Central memory CD8-positive, alpha-beta T cell (primary cell): ENCODE measurements around the gene ETV3L.

Experiments
- ATAC-seq: fragments of 150-1000 bp; cut with Tn5 transposase; replicated peaks from 2 replicates; pipeline ENCODE4 v1.10.0; 2022; ENCODE audit warnings: mild to moderate bottlenecking, moderate FRiP score, moderate number of reproducible peaks; ENCODE audit not compliant: poor library complexity, severe bottlenecking; ENCODE audit errors: extremely low read depth
- DNase-seq, 2 donors: peaks; one replicate each; pipeline ENCODE4 v3.0.0; 2021; ENCODE audit warnings: low spot score in 2 of 2
- H3K27ac Mint-ChIP-seq: one replicate; pipeline ENCODE4 v1.8.0; 2022; ENCODE audit warnings: low read depth, mild to moderate bottlenecking, moderate library complexity, mixed read lengths
- H3K27me3 Mint-ChIP-seq: one replicate; pipeline ENCODE4 v1.8.0; 2022; ENCODE audit warnings: mixed read lengths
- H3K36me3 Mint-ChIP-seq: one replicate; pipeline ENCODE4 v1.8.0; 2022; ENCODE audit warnings: mild to moderate bottlenecking, moderate library complexity, mixed read lengths; ENCODE audit not compliant: insufficient read depth
- H3K4me1 Mint-ChIP-seq: one replicate; pipeline ENCODE4 v1.8.0; 2022; ENCODE audit warnings: mixed read lengths
- H3K4me3 Mint-ChIP-seq: one replicate; pipeline ENCODE4 v1.8.0; 2022; ENCODE audit warnings: mild to moderate bottlenecking, moderate library complexity, mixed read lengths
- H3K9me3 Mint-ChIP-seq: one replicate; pipeline ENCODE4 v1.8.0; 2022; ENCODE audit warnings: mixed read lengths

The ETV3L gene

DNA sequence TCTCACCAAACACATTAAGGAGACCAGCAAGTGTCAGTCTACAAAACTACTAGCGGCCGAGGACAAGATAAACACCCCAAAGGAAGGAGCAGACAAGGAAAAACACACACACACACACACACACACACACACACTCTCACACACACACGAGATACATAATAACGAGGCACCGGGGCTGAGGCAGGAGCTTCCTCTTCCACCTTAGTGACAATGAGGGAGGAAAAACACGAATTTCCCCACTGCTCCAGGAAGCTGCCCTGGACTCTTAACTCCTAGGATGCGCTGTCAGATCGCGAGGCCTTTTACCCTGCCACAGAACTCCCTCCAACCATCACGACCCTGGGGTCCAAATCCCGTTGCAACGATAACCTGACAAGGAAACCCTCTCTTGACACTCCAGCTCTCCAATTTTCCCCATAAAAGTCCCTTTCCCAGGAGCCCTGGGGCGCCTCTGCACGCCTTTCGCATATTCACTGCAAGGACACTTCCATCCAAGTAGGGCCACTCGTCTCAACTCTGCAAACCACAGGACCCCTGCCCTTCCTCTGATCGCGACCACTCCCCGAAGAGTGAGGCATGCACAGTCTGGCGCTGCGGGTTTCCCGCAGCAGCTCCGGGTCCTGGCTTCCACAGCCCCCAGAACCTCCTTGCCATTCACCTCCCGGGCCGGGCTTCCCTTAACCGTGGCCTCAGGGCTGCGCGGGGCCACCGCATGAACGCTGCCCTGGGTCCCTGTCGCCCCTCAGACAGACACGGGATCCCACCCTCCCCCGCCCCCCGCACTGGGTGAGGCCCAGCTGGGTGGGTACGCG is 38.0 kb upstream of the ETV3L start:
- ATAC-seq (peak; percentile 7), DNase-seq (no peak)
- Mint-ChIP-seq H3K4me1 (peaks cover 66% of the 10 kb centered on the region), H3K27ac (peak overlapping the region; percentile 93), H3K36me3 (peaks cover 38% of the 10 kb centered on the region), H3K4me3 (peak overlapping the region; percentile 94), H3K27me3 (no peaks in the 10 kb centered on the region), H3K9me3 (no peaks in the 10 kb centered on the region)

DNA sequence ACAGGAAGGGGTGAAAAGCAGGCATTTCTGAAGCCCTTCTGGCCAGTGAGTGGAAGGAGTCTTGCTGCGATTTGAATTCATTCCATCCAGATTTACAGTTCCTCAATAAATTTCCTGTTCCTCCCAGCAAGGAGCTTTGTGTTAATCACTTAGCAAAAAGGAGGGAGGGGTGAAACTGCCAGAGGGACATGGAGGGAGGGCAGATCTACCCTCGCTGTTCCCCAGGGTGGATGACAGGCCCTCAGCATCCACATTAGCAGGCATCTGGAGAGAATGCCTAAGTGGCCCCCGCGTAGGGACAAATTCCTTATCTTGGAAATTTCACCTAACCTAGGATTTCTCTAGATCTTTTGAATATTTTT is 37.4 kb upstream of the ETV3L start:
- H3K27me3 Mint-ChIP-seq = no peaks in the 10 kb centered on the region
- H3K4me1 Mint-ChIP-seq = peaks cover 72% of the 10 kb centered on the region
- H3K4me3 Mint-ChIP-seq = peak overlapping the region; percentile 94
- peaks cover 43% of the 10 kb centered on the region for H3K36me3 Mint-ChIP-seq
- H3K9me3 Mint-ChIP-seq = no peaks in the 10 kb centered on the region
- ATAC-seq (no peak), DNase-seq (no peak)
- H3K27ac Mint-ChIP-seq = peak overlapping the region; percentile 93

DNA sequence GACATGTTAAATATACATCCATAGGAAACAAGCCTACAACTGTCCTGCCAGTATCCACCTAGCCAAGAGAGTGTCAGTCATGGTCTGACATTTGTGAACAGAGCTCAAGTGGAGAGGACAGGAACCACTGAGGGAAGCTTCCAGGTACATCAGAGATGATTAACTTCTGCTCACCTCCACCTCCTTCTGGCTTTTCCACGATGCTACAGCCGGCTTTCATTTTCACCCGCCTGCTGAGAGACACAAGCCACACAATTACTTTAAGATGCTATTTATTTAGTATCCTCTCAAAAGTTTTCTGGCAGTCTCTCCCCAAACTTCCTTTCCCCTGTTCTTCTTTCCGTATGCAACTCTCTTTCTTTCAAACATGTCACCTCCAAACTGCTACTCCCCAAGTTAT is 36.5 kb upstream of the ETV3L start:
- Mint-ChIP-seq H3K4me3 (peak overlapping the region; percentile 94), H3K4me1 (peaks cover 73% of the 10 kb centered on the region), H3K9me3 (no peaks in the 10 kb centered on the region), H3K36me3 (peaks cover 52% of the 10 kb centered on the region), H3K27ac (peak overlapping the region; percentile 93), H3K27me3 (no peaks in the 10 kb centered on the region)
- no peak for DNase-seq
- ATAC-seq = no peak

DNA sequence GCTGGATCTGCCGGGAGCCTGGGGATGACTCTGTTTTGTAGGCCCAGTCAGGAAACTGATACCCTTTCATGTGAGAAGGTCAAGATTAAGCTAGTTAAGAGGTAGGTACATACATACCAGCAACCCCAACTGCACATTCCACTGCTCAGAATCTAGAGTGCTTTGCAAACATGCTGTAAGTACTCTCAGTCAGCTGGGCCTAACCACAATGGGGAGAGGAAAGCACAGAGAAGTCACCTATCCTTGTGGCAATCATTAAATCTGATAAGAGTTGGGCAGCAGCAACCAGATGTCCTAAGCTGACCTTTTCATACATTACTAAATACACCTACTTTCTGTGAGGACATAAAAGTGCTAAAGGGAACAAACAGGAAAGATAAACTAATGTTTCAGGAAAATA is 36.0 kb upstream of the ETV3L start:
- H3K36me3 Mint-ChIP-seq = peaks cover 52% of the 10 kb centered on the region
- H3K27me3 Mint-ChIP-seq = no peaks in the 10 kb centered on the region
- ATAC-seq = no peak
- no peak for DNase-seq
- H3K9me3 Mint-ChIP-seq = no peaks in the 10 kb centered on the region
- H3K4me1 Mint-ChIP-seq = peaks cover 73% of the 10 kb centered on the region
- H3K27ac Mint-ChIP-seq = peak overlapping the region; percentile 93
- peak overlapping the region; percentile 94 for H3K4me3 Mint-ChIP-seq

DNA sequence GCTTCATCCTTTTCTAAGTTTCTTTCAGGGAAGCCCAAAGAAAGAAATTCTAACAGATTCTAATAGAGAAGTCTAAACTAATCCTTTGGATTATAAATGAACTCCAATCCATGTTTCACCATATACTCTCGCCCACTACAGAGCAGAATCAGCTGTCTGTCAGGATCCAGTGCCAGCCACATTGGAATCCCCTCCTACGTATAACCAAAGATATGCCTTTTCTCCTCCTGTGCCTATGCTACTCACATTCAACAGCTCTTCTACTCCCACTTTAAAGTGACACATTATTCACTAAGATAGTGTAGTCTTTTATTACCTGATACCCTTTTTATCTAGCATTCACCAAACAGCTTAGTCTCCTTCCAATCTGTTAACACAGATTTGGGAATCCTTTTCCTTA is 35.5 kb upstream of the ETV3L start:
- peak overlapping the region; percentile 50 for H3K27ac Mint-ChIP-seq
- no peaks in the 10 kb centered on the region for H3K27me3 Mint-ChIP-seq
- H3K9me3 Mint-ChIP-seq = no peaks in the 10 kb centered on the region
- peaks cover 73% of the 10 kb centered on the region for H3K4me1 Mint-ChIP-seq
- DNase-seq = no peak
- H3K4me3 Mint-ChIP-seq = peak overlapping the region; percentile 22
- ATAC-seq = no peak
- H3K36me3 Mint-ChIP-seq = peaks cover 53% of the 10 kb centered on the region

DNA sequence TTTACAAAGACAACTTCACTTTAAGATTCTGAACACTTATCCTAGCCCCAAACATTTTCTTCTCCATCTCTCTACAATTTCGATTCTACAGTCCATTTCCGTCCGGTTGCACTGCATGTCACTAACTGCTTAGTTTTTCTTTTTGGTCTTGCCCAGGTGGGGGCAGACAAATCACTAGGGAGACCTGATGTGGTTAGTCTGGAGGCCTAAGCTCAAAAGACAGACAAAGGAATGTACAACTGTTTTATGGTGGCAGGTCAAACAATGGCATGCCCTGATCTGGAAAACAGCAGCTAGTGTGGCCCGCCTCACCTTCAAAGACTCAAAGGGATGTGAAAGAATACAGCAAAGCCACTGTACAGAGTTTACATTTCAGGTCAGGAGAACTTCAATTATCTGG is 34.8 kb upstream of the ETV3L start:
- H3K9me3 Mint-ChIP-seq = no peaks in the 10 kb centered on the region
- peaks cover 72% of the 10 kb centered on the region for H3K4me1 Mint-ChIP-seq
- no peak for DNase-seq
- ATAC-seq = no peak
- no peak overlapping the region for H3K27ac Mint-ChIP-seq
- H3K4me3 Mint-ChIP-seq = peak overlapping the region; percentile 12
- no peaks in the 10 kb centered on the region for H3K27me3 Mint-ChIP-seq
- H3K36me3 Mint-ChIP-seq = peaks cover 59% of the 10 kb centered on the region

DNA sequence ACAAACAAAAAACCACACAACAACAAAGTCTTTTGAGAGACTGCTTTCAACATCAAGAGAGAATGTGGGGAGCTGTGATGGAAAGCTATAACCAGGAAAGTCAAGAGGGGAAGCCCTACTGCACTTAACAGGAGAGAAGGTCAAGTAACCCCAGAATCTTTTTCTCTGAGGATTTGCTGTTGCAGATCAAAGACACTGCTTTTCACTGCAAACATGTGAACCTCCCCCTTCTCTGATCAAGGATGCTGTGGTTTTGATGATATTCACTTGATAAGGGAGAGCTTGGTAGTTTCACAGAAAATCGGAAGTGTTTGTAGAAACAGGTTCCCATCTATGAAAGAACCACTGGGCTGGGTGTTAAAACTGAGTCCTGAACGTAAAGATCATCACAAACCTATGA is 33.8 kb upstream of the ETV3L start:
- ATAC-seq = peak; percentile 30
- peaks cover 62% of the 10 kb centered on the region for H3K4me1 Mint-ChIP-seq
- H3K27me3 Mint-ChIP-seq = no peaks in the 10 kb centered on the region
- no peak for DNase-seq
- H3K36me3 Mint-ChIP-seq = peaks cover 59% of the 10 kb centered on the region
- H3K4me3 Mint-ChIP-seq = peak overlapping the region; percentile 59
- H3K27ac Mint-ChIP-seq = peak overlapping the region; percentile 66
- H3K9me3 Mint-ChIP-seq = no peaks in the 10 kb centered on the region

DNA sequence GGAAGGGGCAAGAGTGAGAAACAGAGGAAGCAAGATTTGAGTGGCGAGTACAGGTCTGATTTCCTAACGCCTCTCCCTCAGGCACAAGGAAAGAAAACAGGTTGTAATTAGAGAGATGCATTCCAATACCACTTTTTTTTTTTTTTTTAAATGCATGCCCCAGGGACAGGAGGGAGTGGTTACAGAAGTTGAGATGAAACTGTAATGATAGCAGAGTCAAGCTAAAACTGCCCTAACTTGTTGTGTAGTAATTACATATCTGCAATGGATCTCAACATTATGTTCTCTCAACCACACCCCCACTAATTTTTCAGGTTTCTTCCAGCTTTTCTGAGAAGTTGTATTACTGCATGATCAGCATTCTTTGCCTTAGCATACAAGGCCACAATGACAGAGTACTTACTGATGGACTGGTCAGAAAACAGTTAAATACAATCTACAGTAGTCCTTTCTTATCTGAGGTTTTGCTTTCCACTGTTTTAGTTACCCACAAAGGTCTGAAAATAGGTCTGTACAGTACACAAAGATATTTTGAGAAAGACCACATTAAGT is 33.1 kb upstream of the ETV3L start:
- Mint-ChIP-seq H3K4me1 (peaks cover 64% of the 10 kb centered on the region), H3K36me3 (peaks cover 61% of the 10 kb centered on the region), H3K9me3 (no peaks in the 10 kb centered on the region), H3K27ac (peak overlapping the region; percentile 66), H3K27me3 (no peaks in the 10 kb centered on the region), H3K4me3 (peak overlapping the region; percentile 59)
- ATAC-seq (no peak), DNase-seq (no peak)

DNA sequence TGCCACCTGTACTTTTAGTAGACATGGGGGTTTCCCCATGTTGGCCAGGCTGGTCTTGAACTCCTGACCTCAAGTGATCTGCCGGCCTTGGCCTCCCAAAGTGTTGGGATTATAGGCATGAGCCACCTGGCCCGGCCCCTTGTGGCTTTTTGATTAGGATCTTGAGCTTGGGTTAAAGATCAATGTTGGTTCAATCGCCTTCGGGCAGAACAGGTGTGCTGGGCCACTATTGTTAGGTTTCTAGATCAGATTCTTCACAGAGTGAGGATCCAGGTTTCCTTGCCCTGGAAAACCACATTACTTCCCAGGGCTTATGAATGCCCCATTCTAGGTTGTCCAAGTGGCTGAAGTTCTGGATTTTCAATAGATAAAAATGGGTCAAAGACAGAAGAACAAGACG is 32.5 kb upstream of the ETV3L start:
- ATAC-seq (no peak), DNase-seq (no peak)
- Mint-ChIP-seq H3K9me3 (no peaks in the 10 kb centered on the region), H3K27ac (peak overlapping the region; percentile 66), H3K4me3 (peak overlapping the region; percentile 11), H3K27me3 (no peaks in the 10 kb centered on the region), H3K36me3 (peaks cover 58% of the 10 kb centered on the region), H3K4me1 (peaks cover 59% of the 10 kb centered on the region)

DNA sequence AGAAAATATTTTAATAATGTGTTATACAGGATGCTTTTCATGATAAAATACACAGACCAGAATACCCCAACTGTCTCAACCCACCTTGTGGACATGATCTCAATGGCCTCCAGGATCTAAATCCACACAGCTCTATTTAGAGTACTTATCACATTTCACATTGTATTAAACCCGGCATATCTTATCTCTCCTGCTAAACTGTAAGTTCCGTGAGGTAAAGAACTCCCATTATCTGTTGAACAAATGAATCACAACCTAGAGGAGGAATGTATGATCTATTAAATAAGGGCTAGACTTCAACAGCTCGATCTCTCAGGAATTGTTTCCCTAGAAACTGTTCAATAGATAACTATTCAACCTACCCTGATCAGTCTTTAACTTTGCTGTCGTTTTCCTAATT is 31.7 kb upstream of the ETV3L start:
- no peak overlapping the region for H3K4me3 Mint-ChIP-seq
- no peaks in the 10 kb centered on the region for H3K9me3 Mint-ChIP-seq
- H3K36me3 Mint-ChIP-seq = peaks cover 60% of the 10 kb centered on the region
- ATAC-seq = no peak
- H3K27me3 Mint-ChIP-seq = no peaks in the 10 kb centered on the region
- H3K4me1 Mint-ChIP-seq = peaks cover 55% of the 10 kb centered on the region
- DNase-seq = no peak
- no peak overlapping the region for H3K27ac Mint-ChIP-seq

DNA sequence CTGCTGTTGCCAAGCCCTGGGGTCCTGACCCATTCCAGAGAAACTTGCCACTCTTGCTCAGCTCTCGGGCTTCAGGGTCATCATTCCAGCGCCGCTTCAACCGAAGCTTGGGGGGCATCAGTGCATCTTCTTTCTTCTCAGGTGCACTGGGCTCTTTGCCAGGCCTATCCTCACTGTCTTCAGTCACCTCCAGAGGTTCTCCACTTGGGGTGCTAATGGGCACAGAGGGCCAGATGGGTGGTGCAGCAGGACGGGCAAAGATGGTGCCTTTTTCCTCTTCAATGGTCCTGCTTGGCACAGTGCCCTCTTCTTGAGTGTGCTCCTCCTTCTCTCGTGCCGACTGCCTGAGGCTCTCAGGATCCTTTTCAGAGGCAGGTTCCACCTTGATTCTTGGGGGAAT is 25.2 kb upstream of the ETV3L start:
- no peaks in the 10 kb centered on the region for H3K27me3 Mint-ChIP-seq
- peaks cover 56% of the 10 kb centered on the region for H3K36me3 Mint-ChIP-seq
- DNase-seq (no peak), ATAC-seq (no peak)
- peak overlapping the region; percentile 31 for H3K27ac Mint-ChIP-seq
- H3K9me3 Mint-ChIP-seq = no peaks in the 10 kb centered on the region
- H3K4me3 Mint-ChIP-seq = no peak overlapping the region
- peaks cover 59% of the 10 kb centered on the region for H3K4me1 Mint-ChIP-seq

DNA sequence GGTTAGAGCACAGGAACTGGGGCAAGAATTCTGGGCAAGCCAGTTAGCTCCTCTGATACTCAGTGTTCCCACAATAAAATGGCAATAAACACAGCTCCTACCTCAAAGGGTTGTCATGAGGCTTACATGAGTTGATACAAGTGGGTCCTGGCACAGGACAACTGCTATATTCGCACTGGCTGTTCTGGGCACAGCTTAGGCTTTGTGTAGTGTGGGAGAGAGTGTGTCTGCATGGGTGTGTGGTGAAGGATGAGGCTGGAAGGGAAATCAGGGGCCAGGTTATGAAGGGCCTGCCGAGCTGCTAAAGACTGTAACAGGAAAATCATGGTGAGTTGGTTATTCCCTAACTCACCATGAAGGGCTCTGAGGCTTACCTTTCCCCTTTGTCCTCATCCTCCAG is 19.8 kb upstream of the ETV3L start:
- no peak for ATAC-seq
- H3K27ac Mint-ChIP-seq = peak overlapping the region; percentile 60
- DNase-seq = no peak

DNA sequence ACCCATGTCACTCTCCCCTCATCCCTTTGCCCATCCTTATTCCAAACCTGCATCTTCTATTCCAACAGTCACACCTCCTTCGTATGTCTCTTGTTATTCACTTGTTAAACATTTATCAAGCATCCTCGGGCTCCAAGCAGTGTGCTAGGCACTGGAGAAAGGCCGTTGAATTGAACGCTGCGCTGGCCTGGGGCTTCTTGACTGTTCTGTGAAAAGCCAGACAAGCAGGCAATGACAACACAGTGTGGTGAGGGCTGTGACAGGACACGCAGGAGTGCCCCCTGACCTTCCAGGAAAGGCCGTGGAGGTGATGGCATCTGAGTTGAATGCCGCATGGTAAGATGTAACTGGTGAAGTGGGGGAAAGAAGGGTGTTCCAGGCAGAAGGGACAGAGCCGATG is 19.4 kb upstream of the ETV3L start:
- no peak overlapping the region for H3K4me3 Mint-ChIP-seq

More for the DNA sequence above, 19.8 kb upstream of the ETV3L start:
- H3K9me3 Mint-ChIP-seq = no peaks in the 10 kb centered on the region
- H3K4me1 Mint-ChIP-seq = peaks cover 32% of the 10 kb centered on the region
- H3K36me3 Mint-ChIP-seq = peaks cover 26% of the 10 kb centered on the region
- H3K4me3 Mint-ChIP-seq = no peak overlapping the region
- no peaks in the 10 kb centered on the region for H3K27me3 Mint-ChIP-seq

More for the DNA sequence above, 19.4 kb upstream of the ETV3L start:
- H3K27me3 Mint-ChIP-seq = no peaks in the 10 kb centered on the region
- ATAC-seq (no peak), DNase-seq (no peak)
- peaks cover 28% of the 10 kb centered on the region for H3K4me1 Mint-ChIP-seq
- peaks cover 21% of the 10 kb centered on the region for H3K36me3 Mint-ChIP-seq
- no peaks in the 10 kb centered on the region for H3K9me3 Mint-ChIP-seq
- H3K27ac Mint-ChIP-seq = peak overlapping the region; percentile 27
